Dendritic cell treated with granulocyte-macrophage colony-stimulating factor and Interleukin-4, amounts not matched to agents 40 ng/mL and 50 ng/mL, for 4 days (primary cell): ENCODE results near the gene CYP2C9.
"Not testable (repeated sequence)": the region's sequence is repeated elsewhere in the genome, so short reads cannot be mapped to it uniquely, and the experiment has no call there.

Experiments
- H3K27ac Mint-ChIP-seq: one replicate; pipeline ENCODE4 v1.8.0; 2022; ENCODE audit warnings: mild to moderate bottlenecking, mixed read lengths
- H3K27me3 Mint-ChIP-seq: one replicate; pipeline ENCODE4 v1.8.0; 2022; ENCODE audit warnings: mild to moderate bottlenecking, mixed read lengths
- H3K36me3 Mint-ChIP-seq: one replicate; pipeline ENCODE4 v1.8.0; 2022; ENCODE audit warnings: low read depth, mixed read lengths
- H3K4me1 Mint-ChIP-seq: one replicate; pipeline ENCODE4 v1.8.0; 2022; ENCODE audit warnings: low read depth, mixed read lengths
- H3K4me3 Mint-ChIP-seq: one replicate; pipeline ENCODE4 v1.8.0; 2022; ENCODE audit warnings: mild to moderate bottlenecking, moderate library complexity, mixed read lengths
- H3K9me3 Mint-ChIP-seq: one replicate; pipeline ENCODE4 v1.8.0; 2022; ENCODE audit warnings: mixed read lengths
- intact Hi-C: fragments of 100-400 bp; cut with micrococcal nuclease; formaldehyde crosslinking; loops from one replicate; pipeline ENCODE4 v1.15.0; 2022

The CYP2C9 gene

DNA sequence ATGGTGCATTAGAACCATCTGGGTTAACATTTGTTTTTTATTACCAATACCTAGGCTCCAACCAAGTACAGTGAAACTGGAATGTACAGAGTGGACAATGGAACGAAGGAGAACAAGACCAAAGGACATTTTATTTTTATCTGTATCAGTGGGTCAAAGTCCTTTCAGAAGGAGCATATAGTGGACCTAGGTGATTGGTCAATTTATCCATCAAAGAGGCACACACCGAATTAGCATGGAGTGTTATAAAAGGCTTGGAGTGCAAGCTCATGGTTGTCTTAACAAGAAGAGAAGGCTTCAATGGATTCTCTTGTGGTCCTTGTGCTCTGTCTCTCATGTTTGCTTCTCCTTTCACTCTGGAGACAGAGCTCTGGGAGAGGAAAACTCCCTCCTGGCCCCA lies at the start of gene CYP2C9:
Gene CYP2C9, plus strand, starts transcription at position 276 of the 400 bp plus-strand sequence. Its CDS starts 25 bp downstream, at position 301.
- Mint-ChIP-seq H3K4me3 (no peak within 1 kb of the TSS), H3K36me3 (no peaks in the 10 kb centered on the region), H3K9me3 (peaks cover 21% of the 10 kb centered on the region), H3K27me3 (no peaks in the 10 kb centered on the region), H3K27ac (no peak within 1 kb of the TSS), H3K4me1 (no peaks in the 10 kb centered on the region)
- intact Hi-C loops, result no loop called here

DNA sequence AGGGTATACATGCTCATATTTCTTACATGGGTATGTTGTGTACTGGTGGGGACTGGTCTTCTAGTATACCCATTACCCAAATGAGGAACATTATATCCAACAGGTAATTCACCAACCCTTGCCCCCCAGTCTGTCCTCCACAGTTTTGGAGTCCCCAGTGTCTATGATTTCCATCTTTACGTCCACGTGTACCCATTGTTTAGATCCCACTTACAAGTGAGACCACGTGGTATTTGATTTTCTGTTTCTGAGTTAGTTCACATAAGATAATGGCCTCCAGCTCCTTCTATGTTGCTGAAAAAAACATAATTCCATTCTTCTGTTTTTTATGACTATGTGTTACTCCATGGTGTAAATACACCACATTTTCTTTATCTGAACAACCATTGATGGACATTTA lies 49.3 kb upstream of the CYP2C9 start:
- no peak overlapping the region for H3K27ac Mint-ChIP-seq
- no peaks in the 10 kb centered on the region for H3K27me3 Mint-ChIP-seq
- H3K36me3 Mint-ChIP-seq, result no peaks in the 10 kb centered on the region
- H3K4me1 Mint-ChIP-seq, result no peaks in the 10 kb centered on the region
- H3K4me3 Mint-ChIP-seq, result no peak overlapping the region
- H3K9me3 Mint-ChIP-seq, result no peaks in the 10 kb centered on the region
- intact Hi-C loops, result no loop called here

DNA sequence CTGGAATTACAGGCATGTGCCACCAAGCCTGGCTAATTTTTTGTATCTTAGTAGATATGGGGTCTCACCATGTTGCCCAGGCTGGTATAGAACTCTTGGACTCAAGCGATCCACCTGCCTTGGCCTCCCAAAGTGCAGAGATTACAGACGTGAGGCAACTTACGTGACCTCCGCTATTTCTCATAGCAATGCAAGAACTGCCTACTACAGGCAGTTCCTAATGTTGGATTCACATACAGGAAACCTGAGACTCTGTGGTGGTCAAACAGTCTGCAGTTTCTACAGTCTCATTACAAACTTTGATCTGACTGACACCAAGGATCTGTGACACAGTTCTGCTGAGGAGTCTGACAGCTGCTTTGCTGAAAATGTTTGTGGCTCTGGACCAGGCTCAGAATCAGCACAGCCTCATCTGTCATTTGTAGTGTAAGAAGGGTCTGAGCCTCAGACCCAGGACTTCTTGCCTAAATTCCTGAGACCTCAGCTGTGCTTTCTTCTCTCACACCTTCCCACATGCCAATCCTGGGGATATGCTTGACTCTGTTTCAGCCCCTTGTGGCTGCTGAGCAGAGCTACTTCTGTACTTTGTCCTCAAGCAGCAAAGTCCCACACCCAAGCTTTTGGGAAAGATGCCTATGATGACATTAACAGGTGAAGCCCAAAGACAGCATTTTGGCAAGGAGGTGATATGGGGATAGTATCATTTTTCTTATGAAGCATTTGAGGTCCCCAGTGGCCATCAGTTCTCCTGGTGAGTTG lies 48.0 kb upstream of the CYP2C9 start:
- Mint-ChIP-seq H3K36me3 (no peaks in the 10 kb centered on the region), H3K4me3 (no peak overlapping the region), H3K9me3 (no peaks in the 10 kb centered on the region), H3K4me1 (no peaks in the 10 kb centered on the region), H3K27ac (no peak overlapping the region), H3K27me3 (no peaks in the 10 kb centered on the region)
- intact Hi-C loops, result no loop called here

DNA sequence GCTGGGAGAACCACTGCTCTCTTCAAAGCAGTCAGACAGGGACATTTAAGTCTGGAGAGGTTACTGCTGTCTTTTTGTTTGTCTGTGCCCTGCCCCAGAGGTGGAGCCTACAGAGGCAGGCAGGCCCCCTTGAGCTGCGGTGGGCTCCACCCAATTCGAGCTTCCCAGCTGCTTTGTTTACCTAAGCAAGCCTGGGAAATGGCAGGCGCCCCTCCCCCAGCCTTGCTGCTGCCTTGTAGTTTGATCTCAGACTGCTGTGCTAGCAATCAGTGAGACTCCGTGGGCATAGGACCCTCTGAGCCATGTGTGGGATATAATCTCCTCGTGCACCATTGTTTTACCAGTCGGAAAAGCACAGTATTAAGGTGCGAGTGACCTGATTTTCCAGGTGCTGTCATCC lies 40.0 kb upstream of the CYP2C9 start:
- intact Hi-C loops, H3K27me3 Mint-ChIP-seq, H3K27ac Mint-ChIP-seq, H3K4me3 Mint-ChIP-seq, H3K36me3 Mint-ChIP-seq, H3K4me1 Mint-ChIP-seq: not testable (repeated sequence)
- peaks cover 33% of the 10 kb centered on the region for H3K9me3 Mint-ChIP-seq

DNA sequence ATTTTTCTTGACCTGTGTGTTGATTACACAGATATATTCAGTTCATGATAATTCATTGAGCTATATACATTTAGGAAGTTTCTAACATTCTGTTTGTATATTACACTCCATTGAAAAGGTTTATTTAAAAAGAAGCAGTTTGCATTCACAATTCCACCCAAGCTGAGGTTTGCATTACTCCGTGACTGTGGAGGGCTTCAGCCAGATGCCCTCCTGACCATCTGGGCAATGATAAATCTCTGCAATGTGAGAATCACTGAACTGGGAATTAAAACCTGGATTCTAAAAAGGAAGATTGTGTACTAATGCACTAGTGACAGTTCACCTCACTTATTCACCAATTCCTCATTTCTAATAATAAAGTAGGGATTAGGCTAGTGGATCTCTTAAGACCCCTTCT lies 36.4 kb upstream of the CYP2C9 start:
- no peaks in the 10 kb centered on the region for H3K36me3 Mint-ChIP-seq
- intact Hi-C loops, result no loop called here
- H3K9me3 Mint-ChIP-seq, result peaks cover 24% of the 10 kb centered on the region
- no peaks in the 10 kb centered on the region for H3K27me3 Mint-ChIP-seq
- no peak overlapping the region for H3K27ac Mint-ChIP-seq
- no peaks in the 10 kb centered on the region for H3K4me1 Mint-ChIP-seq
- H3K4me3 Mint-ChIP-seq, result no peak overlapping the region

DNA sequence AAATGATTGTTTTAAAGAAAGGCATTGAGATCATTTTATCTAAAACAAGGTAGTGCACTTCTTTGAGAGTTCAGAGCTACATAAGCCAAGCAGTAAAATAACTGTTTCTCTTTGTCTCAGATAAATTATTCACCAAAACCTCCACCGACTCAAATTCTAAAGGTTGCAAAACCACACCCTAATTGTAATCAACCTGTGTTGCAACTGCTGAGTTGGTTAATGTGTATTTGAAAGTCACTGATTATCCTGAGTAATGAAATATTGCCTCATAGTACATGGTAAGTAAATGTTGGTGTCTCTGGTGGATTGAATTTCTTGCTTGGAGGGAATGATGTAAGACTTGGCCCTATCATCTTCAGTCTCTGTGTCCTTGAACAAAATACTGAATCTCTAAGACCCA lies 35.9 kb upstream of the CYP2C9 start:
- intact Hi-C loops, result no loop called here
- no peaks in the 10 kb centered on the region for H3K4me1 Mint-ChIP-seq
- H3K27ac Mint-ChIP-seq, result no peak overlapping the region
- no peaks in the 10 kb centered on the region for H3K27me3 Mint-ChIP-seq
- H3K9me3 Mint-ChIP-seq, result peaks cover 19% of the 10 kb centered on the region
- no peak overlapping the region for H3K4me3 Mint-ChIP-seq
- H3K36me3 Mint-ChIP-seq, result no peaks in the 10 kb centered on the region

DNA sequence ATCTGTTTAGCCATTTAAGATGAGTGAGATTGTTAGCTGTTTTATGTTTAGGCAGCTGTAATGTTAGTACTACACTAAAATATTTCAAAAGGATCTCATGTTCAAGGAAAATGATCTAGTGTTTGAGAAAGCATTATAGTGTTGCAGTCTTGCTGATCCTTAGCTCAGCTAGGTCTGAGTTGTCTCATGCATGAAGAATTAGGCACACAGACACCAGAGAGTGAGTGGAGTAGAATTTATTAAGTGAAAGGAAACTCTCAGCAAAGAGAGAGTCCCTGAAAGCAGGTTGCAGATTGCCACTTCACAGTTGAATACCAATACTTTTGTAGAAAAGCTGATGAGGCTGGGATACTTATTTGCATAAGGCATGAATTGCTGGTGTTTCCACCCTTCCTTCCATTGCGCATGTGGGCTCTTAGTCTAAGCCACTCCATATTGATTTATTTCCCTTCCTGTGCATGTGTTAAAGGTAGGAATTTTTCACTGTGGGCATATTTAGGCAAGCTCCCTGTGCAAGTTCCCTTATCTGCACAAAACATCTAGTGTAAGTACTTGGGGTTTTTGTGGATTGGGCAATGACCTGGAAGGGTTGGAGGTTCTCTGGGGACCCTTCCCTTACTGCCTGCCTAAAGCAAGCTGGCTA lies 33.8 kb upstream of the CYP2C9 start:
- H3K27me3 Mint-ChIP-seq, H3K27ac Mint-ChIP-seq, H3K36me3 Mint-ChIP-seq, H3K4me1 Mint-ChIP-seq, H3K4me3 Mint-ChIP-seq, intact Hi-C loops: not testable (repeated sequence)
- peaks cover 14% of the 10 kb centered on the region for H3K9me3 Mint-ChIP-seq

DNA sequence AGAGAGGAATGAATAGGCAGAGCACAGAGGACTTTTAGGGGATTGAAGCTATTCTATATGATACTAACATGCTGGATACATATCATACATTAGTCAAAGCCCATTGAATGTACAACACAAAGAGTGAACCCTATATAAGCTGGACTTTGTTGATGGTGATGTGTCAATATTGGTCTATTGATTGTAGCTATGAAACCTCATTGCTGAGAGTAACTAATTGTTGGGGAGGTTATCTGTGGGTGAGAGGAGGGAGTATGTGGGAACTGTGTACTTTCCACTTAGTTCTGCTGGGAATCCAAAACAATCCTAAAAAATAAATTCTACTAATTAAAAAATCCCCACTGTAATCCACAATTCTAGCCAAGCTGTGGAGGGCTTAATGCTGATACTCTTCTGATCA lies 22.0 kb upstream of the CYP2C9 start:
- H3K4me1 Mint-ChIP-seq, result no peaks in the 10 kb centered on the region
- peaks cover 29% of the 10 kb centered on the region for H3K9me3 Mint-ChIP-seq
- no peak overlapping the region for H3K27ac Mint-ChIP-seq
- intact Hi-C loops, result no loop called here
- H3K27me3 Mint-ChIP-seq, result no peaks in the 10 kb centered on the region
- no peaks in the 10 kb centered on the region for H3K36me3 Mint-ChIP-seq
- no peak overlapping the region for H3K4me3 Mint-ChIP-seq

DNA sequence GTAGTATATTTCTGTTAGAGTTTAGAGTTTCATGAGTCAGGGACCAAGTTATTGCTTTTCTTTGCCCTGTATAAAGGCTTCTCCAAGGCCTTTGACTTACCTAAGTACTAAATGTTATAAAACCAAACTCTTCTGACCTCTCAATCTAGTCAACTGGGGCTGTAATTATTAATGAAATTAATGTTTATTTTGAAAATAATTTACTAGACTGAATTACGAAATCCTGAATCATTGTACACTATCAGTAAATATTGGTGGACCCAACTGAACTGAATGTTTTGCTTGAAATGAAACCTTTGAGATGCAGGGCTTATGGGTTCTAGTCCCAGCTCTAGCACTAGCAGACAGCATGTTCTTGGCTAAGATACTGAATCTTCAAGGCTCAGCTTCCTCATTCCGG lies 1.7 kb upstream of the CYP2C9 start:
- intact Hi-C loops, result no loop called here
- no peaks in the 10 kb centered on the region for H3K36me3 Mint-ChIP-seq
- H3K4me3 Mint-ChIP-seq, result no peak overlapping the region
- H3K27me3 Mint-ChIP-seq, result no peaks in the 10 kb centered on the region
- H3K27ac Mint-ChIP-seq, result no peak overlapping the region
- H3K4me1 Mint-ChIP-seq, result no peaks in the 10 kb centered on the region
- H3K9me3 Mint-ChIP-seq, result peaks cover 12% of the 10 kb centered on the region

DNA sequence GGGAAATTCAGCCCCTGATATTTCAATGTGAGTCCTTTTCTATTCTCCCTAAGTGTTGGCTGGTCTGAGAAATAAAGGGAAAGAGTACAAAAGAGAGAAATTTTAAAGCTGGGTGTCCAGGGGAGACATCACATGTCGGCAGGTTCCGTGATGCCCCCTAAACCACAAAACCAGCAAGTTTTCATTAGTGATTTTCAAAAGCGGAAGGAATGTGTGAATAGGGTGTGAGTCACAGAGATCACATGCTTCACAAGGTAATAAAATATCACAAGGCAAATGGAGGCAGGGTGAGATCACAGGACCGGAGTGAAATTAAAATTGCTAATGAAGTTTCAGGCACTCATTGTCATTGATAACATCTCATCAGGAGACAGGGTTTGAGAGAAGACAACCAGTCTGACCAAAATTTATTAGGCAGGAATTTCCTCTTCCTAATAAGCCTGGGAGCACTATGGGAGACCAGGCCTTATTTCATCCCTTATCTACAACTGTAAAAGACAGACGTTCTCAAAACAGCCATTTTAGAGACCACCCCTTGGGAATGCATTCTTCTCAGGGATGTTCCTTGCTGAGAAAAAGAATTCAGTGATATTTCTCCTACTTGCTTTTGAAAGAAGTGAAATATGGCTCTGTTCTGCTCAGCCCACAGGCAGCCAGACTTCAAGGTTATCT lies 5.1 kb downstream of the CYP2C9 start:
- H3K4me1 Mint-ChIP-seq, intact Hi-C loops, H3K36me3 Mint-ChIP-seq, H3K4me3 Mint-ChIP-seq, H3K27me3 Mint-ChIP-seq, H3K27ac Mint-ChIP-seq: not testable (repeated sequence)
- peaks cover 52% of the 10 kb centered on the region for H3K9me3 Mint-ChIP-seq

DNA sequence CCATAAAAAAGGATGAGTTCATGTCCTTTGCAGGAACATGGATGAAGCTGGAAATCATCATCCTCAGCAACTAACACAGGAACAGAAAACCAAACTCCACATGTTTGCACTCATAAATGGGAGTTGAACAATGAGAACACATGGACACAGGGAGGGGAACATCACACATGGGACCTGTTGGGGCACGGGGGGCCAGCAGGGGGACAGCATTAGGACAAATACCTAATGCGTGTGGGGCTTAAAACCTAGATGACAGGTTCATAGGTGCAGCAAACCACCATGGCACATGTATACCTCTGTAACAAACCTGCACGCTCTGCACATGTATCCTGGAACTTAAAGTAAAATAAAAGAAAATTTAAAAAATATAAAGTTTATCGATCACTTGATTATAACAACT lies 7.7 kb downstream of the CYP2C9 start:
- H3K4me1 Mint-ChIP-seq, H3K36me3 Mint-ChIP-seq, H3K27ac Mint-ChIP-seq, H3K4me3 Mint-ChIP-seq, intact Hi-C loops, H3K27me3 Mint-ChIP-seq: not testable (repeated sequence)
- H3K9me3 Mint-ChIP-seq, result peaks cover 52% of the 10 kb centered on the region

DNA sequence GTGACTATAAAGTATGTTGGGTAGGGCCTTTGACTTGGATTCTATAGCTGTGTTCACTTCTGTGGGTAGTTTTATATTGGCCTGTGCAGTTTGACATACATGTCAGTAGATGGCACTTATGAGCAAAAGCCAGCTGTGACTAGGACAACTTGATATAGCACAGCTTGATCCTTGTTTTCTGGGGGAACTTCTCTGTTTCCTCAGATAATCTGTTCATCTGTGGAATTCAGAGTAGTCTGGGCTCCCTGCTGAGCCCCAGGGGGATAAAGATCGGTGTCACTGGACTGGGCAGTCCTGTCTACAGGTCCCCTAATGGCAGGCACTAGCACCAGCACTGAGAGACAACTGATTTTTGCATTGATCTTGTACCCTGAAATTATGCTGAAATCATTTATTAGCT lies 25.4 kb downstream of the CYP2C9 start:
- H3K27ac Mint-ChIP-seq, result no peak overlapping the region
- intact Hi-C loops, result no loop called here

DNA sequence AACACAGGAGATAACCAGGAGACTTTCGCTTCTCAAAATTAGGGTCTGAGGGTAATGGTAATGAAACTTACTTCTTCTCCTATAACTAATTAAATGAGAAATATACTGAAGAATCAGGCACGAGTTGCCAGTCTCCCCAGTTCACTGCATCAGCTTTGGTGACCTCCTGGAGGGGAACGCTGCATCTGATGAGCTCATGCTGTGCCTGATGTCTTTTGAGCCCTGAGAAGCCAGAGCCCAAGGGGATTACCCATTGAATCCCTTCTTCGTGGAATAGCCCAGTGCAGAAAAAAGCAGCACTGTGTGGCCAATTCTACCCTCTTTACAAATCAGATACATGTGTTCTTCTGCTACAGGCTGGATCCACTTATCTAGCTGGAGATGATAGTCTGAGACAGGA lies 45.1 kb downstream of the CYP2C9 start:
- no peak overlapping the region for H3K4me3 Mint-ChIP-seq
- intact Hi-C loops, result no loop called here
- no peak overlapping the region for H3K27ac Mint-ChIP-seq
- peaks cover 49% of the 10 kb centered on the region for H3K9me3 Mint-ChIP-seq
- H3K27me3 Mint-ChIP-seq, result no peaks in the 10 kb centered on the region
- no peaks in the 10 kb centered on the region for H3K36me3 Mint-ChIP-seq
- H3K4me1 Mint-ChIP-seq, result no peaks in the 10 kb centered on the region

More for the DNA sequence above, 25.4 kb downstream of the CYP2C9 start:
- H3K4me3 Mint-ChIP-seq, result no peak overlapping the region
- no peaks in the 10 kb centered on the region for H3K36me3 Mint-ChIP-seq
- no peaks in the 10 kb centered on the region for H3K4me1 Mint-ChIP-seq
- peaks cover 10% of the 10 kb centered on the region for H3K9me3 Mint-ChIP-seq
- no peaks in the 10 kb centered on the region for H3K27me3 Mint-ChIP-seq

DNA sequence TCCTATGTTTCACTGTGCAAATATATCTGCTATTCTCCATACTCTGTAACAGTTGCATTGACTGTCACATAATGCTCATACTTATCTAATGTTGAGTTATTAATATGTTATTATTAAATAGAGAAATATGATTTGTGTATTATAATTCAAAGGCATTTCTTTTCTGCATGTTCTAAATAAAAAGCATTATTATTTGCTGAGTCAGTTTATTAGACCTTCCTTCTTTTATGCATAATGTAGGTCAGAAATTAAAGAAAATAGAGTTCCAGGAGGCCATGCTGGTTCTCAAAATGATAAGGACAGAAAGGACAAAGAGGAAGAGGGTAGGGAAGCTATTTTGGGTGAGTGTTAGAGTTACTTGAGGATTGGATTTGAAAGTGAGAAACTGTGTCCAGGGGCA lies 50.7 kb downstream of the CYP2C9 start:
- H3K9me3 Mint-ChIP-seq, result peaks cover 66% of the 10 kb centered on the region
- H3K4me1 Mint-ChIP-seq, result no peaks in the 10 kb centered on the region
- intact Hi-C loops, result no loop called here
- no peak overlapping the region for H3K27ac Mint-ChIP-seq
- H3K4me3 Mint-ChIP-seq, result no peak overlapping the region
- no peaks in the 10 kb centered on the region for H3K36me3 Mint-ChIP-seq
- no peaks in the 10 kb centered on the region for H3K27me3 Mint-ChIP-seq
